Measurements from ENCODE around the gene SCFD2. TPM values are rescaled to one million over a fixed set of nuclear protein-coding genes. Genes with fewer than 3 reads are reported as not detected.

SCFD2 gene
- total and polyA plus RNA-seq, 2 donors (not counting 3 experiments of a cell fraction or from before 2014, with no cell fraction given) = 12.3 to 22.8 TPM

- BruUV-seq (replicated peaks) = no TSS peak
- Histone ChIP-seq H3K9me1 (replicated peaks; ENCODE audit: control insufficient read depth, extremely low read depth, insufficient read depth, low read length) (no peaks in the 10 kb centered on the region), H2AFZ (ENCODE audit: low read depth, low read length) (no peak overlapping the region), H3K36me3 (ENCODE audit: control insufficient read depth in 2 of 2, extremely low read depth in 1 of 2, insufficient read depth in 2 of 2, low read length in 2 of 2) (no peaks in the 10 kb centered on the region), H3K9me3 (replicated peaks; ENCODE audit: control insufficient read depth, insufficient read depth, low read length) (no peaks in the 10 kb centered on the region), H3K4me3 (replicated peaks in 1 of 3; ENCODE audit: insufficient read depth in 1 of 3, low read depth in 1 of 3, low read length in 3 of 3) (no peak overlapping the region), H3K9ac (replicated peaks; ENCODE audit: extremely low read depth, insufficient read depth, low read length) (no peak overlapping the region), H3K4me1 (ENCODE audit: control insufficient read depth, extremely low read depth, insufficient read depth, low read length) (peaks cover 2% of the 10 kb centered on the region), H4K20me1 (replicated peaks; ENCODE audit: control insufficient read depth, extremely low read depth, insufficient read depth, low read length) (no peaks in the 10 kb centered on the region), H3K27ac (ENCODE audit: insufficient read depth, low read depth, low read length) (no peak overlapping the region), H3K27me3 (ENCODE audit: control insufficient read depth in 2 of 2, insufficient read depth in 2 of 2, low read length in 2 of 2) (no peaks in the 10 kb centered on the region), H3K4me2 (ENCODE audit: insufficient read depth, low read length) (no peak overlapping the region), H3K79me2 (ENCODE audit: control insufficient read depth, insufficient read depth, low read length) (no peaks in the 10 kb centered on the region)
- TF ChIP-seq CTCF (IDR thresholded peaks at IDR 0.05; ENCODE audit: extremely low read depth in 1 of 2, insufficient read depth in 1 of 2, low read depth in 1 of 2, low read length in 2 of 2) (no peak), MYC (IDR thresholded peaks at IDR 0.05; ENCODE audit: low read depth, low read length) (no peak), EZH2 (IDR thresholded peaks at IDR 0.05; ENCODE audit: borderline replicate concordance, low read depth, low read length, severe bottlenecking) (no peak), JUN (IDR thresholded peaks at IDR 0.05; ENCODE audit: borderline replicate concordance, insufficient read depth, insufficient read length, low read depth) (no peak), MAX (IDR thresholded peaks at IDR 0.05; ENCODE audit: insufficient read depth, insufficient read length) (no peak)
- intact Hi-C loops (cut with micrococcal nuclease) (no loop called here), dilution Hi-C loops (cut with MboI; ENCODE audit: extremely low pct_ligation_motif_present, low sequenced_read_pairs) (no loop called here)
- DNase-seq (ENCODE audit: low read depth, low spot score) (no peak), FAIRE-seq (no peak)
- ChIA-PET POLR2A (no interaction called here), CTCF (interaction anchor here (0.7 kb wide), 1 partner anchor 629 kb away, joined by 3 read pairs; no protein-coding TSS in a partner anchor)
Observed at GRCh38 chr4:53315300-53315699, 50.6 kb downstream of the SCFD2 start.

- no peak overlapping the region for H3K4me2 ChIP-seq (ENCODE audit: insufficient read depth, low read length)
- FAIRE-seq = no peak
- no peak overlapping the region for H2AFZ ChIP-seq (ENCODE audit: low read depth, low read length)
- no peaks in the 10 kb centered on the region for H3K4me1 ChIP-seq (ENCODE audit: control insufficient read depth, extremely low read depth, insufficient read depth, low read length)
- dilution Hi-C loops (cut with MboI; ENCODE audit: extremely low pct_ligation_motif_present, low sequenced_read_pairs) = no loop called here
- BruUV-seq (replicated peaks) = no TSS peak
- no peak overlapping the region for H3K9ac ChIP-seq (replicated peaks; ENCODE audit: extremely low read depth, insufficient read depth, low read length)
- H3K79me2 ChIP-seq (ENCODE audit: control insufficient read depth, insufficient read depth, low read length) = no peaks in the 10 kb centered on the region
- H3K36me3 ChIP-seq (ENCODE audit: control insufficient read depth in 2 of 2, extremely low read depth in 1 of 2, insufficient read depth in 2 of 2, low read length in 2 of 2) = no peaks in the 10 kb centered on the region
- no peak for TF ChIP-seq FOS (IDR thresholded peaks at IDR 0.05; ENCODE audit: borderline replicate concordance, insufficient read depth, low read length)
- no peak for TF ChIP-seq JUN (IDR thresholded peaks at IDR 0.05; ENCODE audit: borderline replicate concordance, insufficient read depth, insufficient read length, low read depth)
- TF ChIP-seq CTCF (IDR thresholded peaks at IDR 0.05; ENCODE audit: extremely low read depth in 1 of 2, insufficient read depth in 1 of 2, low read depth in 1 of 2, low read length in 2 of 2) = no peak
- TF ChIP-seq MYC (IDR thresholded peaks at IDR 0.05; ENCODE audit: low read depth, low read length) = no peak
- TF ChIP-seq GATA2 (IDR thresholded peaks at IDR 0.05; ENCODE audit: insufficient read depth, insufficient read length, low read depth, low read length) = no peak
- TF ChIP-seq POLR2A (IDR thresholded peaks at IDR 0.05; ENCODE audit: low read depth, low read length) = no peak
- no peak for TF ChIP-seq POLR2AphosphoS5 (IDR thresholded peaks at IDR 0.05; ENCODE audit: insufficient read depth, low read depth, low read length)
- TF ChIP-seq EZH2 (IDR thresholded peaks at IDR 0.05; ENCODE audit: borderline replicate concordance, low read depth, low read length, severe bottlenecking) = no peak
- no peak for TF ChIP-seq MAX (IDR thresholded peaks at IDR 0.05; ENCODE audit: insufficient read depth, insufficient read length)
- POLR2A ChIA-PET = no interaction called here
- no peaks in the 10 kb centered on the region for H3K27me3 ChIP-seq (ENCODE audit: control insufficient read depth in 2 of 2, insufficient read depth in 2 of 2, low read length in 2 of 2)
- H3K9me1 ChIP-seq (replicated peaks; ENCODE audit: control insufficient read depth, extremely low read depth, insufficient read depth, low read length) = no peaks in the 10 kb centered on the region
- H3K4me3 ChIP-seq (replicated peaks in 1 of 3; ENCODE audit: insufficient read depth in 1 of 3, low read depth in 1 of 3, low read length in 3 of 3) = no peak overlapping the region
- intact Hi-C loops (cut with micrococcal nuclease) = no loop called here
- CTCF ChIA-PET = interaction anchor here (1.0 to 1.3 kb wide), 4 partner anchors 172 to 920 kb away, joined by 3 to 5 read pairs (median 4); no protein-coding TSS in a partner anchor
- H4K20me1 ChIP-seq (replicated peaks; ENCODE audit: control insufficient read depth, extremely low read depth, insufficient read depth, low read length) = no peaks in the 10 kb centered on the region
- no peak for DNase-seq (ENCODE audit: low read depth, low spot score)
- no peaks in the 10 kb centered on the region for H3K9me3 ChIP-seq (replicated peaks; ENCODE audit: control insufficient read depth, insufficient read depth, low read length)
- no peak overlapping the region for H3K27ac ChIP-seq (ENCODE audit: insufficient read depth, low read depth, low read length)
Observed at GRCh38 chr4:53314252-53314651, 51.6 kb downstream of the SCFD2 start.
